Esophagus muscularis mucosa (tissue), 4 donors: Measurements from ENCODE around the gene PCDHGC3. TPM values are rescaled to one million over a fixed set of nuclear protein-coding genes. Genes with fewer than 3 reads are reported as not detected.
A peak's percentile ranks its signal among the peaks of the same experiment; 100 is the strongest.

ENCODE experiments used
- DNase-seq: peaks from one replicate; pipeline ENCODE4 v3.0.0-alpha.2; 2017; ENCODE audit errors: extremely low spot score
- H3K27ac ChIP-seq, 4 donors: fragments of 200-600 bp; sonication (generic); replicated peaks in 1 of 4; 1 replicate in 3 of 4; 2 replicates in 1 of 4; pipeline ENCODE4 v1.5.1; 2016 to 2019; ENCODE audit warnings: mild to moderate bottlenecking in 1 of 4
- H3K27me3 ChIP-seq, 4 donors: fragments of 200-600 bp; sonication (generic); one replicate each; pipeline versions ENCODE4 v1.5.1 to v1.6.0; 2016 to 2019
- H3K36me3 ChIP-seq, 4 donors: fragments of 200-600 bp; sonication (generic); one replicate each; pipeline ENCODE4 v1.5.1; 2016 to 2019
- H3K4me1 ChIP-seq, 4 donors: fragments of 200-600 bp; sonication (generic); one replicate each; pipeline ENCODE4 v1.5.1; 2016 to 2019
- H3K4me3 ChIP-seq, 4 donors: fragments of 200-600 bp; sonication (generic); 1 replicate in 2 of 4; 2 replicates in 2 of 4; pipeline ENCODE4 v1.5.1; 2016 to 2019; ENCODE audit warnings: mild to moderate bottlenecking in 4 of 4, moderate library complexity in 1 of 4
- H3K9me3 ChIP-seq, 4 donors: fragments of 200-600 bp; sonication (generic); 1 replicate in 3 of 4; 2 replicates in 1 of 4; pipeline ENCODE4 v1.5.1; 2016 to 2019
- EP300 ChIP-seq: sonication (generic); formaldehyde crosslinking; IDR thresholded peaks from one replicate; pipeline ENCODE4 v1.6.1; 2017; ENCODE audit warnings: antibody characterized with exemption
- POLR2A ChIP-seq: fragments of 450-650 bp; IDR thresholded peaks from one replicate; pipeline ENCODE4 v1.6.1; 2017; ENCODE audit warnings: antibody characterized with exemption, moderate library complexity, mild to moderate bottlenecking, low read depth
- POLR2AphosphoS5 ChIP-seq, 2 donors: sonication (generic); formaldehyde crosslinking; IDR thresholded peaks; one replicate each; pipeline ENCODE4 v1.6.1; 2017; ENCODE audit warnings: antibody characterized with exemption in 2 of 2
- WGBS: methylation state at CpG from one replicate; pipeline ENCODE4 v1.1.5; 2018; 5-methylcytosine and 5-hydroxymethylcytosine counted together
- intact Hi-C: fragments of 100-400 bp; cut with DNase I; formaldehyde crosslinking; loops from one replicate; pipeline ENCODE4 v1.15.1; 2023
- total RNA-seq, 4 donors: library from RNA; depleted of rRNA; stranded (reverse); fragments of >200 nt; gene quantifications; one replicate each; pipeline versions ENCODE4 v1.1.0 to v1.2.1, GENCODE V29; 2016
- TF ChIP-seq, protein P1 (sequence below), 3 experiments: fragments of 200-600 bp in 2 of 3; fragments of 450-650 bp in 1 of 3; sonication (generic) in 2 of 3; IDR thresholded peaks; one replicate each; pipeline ENCODE4 v1.5.1; 2017 to 2019; ENCODE audit warnings: antibody characterized with exemption in 3 of 3, mild to moderate bottlenecking in 2 of 3, moderate library complexity in 1 of 3

PCDHGC3 gene
- total RNA-seq, 4 donors from 2014 or later, result 56.5 to 81.1 (median 65.5) TPM

- Histone ChIP-seq H3K9me3 (no peaks in the 10 kb centered on the region), H3K36me3 (peaks cover 0 to 56% (median 32%) of the 10 kb centered on the region in 4 donors), H3K4me1 (peaks cover 62 to 74% (median 67%) of the 10 kb centered on the region in 4 donors), H3K4me3 (peak overlapping the region; percentile 65 to 71 (median 66)), H3K27me3 (no peaks in the 10 kb centered on the region), H3K27ac (peak overlapping the region; percentile 91 to 97 (median 94))
- TF ChIP-seq, protein P1, sequence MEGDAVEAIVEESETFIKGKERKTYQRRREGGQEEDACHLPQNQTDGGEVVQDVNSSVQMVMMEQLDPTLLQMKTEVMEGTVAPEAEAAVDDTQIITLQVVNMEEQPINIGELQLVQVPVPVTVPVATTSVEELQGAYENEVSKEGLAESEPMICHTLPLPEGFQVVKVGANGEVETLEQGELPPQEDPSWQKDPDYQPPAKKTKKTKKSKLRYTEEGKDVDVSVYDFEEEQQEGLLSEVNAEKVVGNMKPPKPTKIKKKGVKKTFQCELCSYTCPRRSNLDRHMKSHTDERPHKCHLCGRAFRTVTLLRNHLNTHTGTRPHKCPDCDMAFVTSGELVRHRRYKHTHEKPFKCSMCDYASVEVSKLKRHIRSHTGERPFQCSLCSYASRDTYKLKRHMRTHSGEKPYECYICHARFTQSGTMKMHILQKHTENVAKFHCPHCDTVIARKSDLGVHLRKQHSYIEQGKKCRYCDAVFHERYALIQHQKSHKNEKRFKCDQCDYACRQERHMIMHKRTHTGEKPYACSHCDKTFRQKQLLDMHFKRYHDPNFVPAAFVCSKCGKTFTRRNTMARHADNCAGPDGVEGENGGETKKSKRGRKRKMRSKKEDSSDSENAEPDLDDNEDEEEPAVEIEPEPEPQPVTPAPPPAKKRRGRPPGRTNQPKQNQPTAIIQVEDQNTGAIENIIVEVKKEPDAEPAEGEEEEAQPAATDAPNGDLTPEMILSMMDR (IDR thresholded peaks at IDR 0.05), result no peak
- TF ChIP-seq EP300, result no peak
- no peak for TF ChIP-seq POLR2AphosphoS5 (IDR thresholded peaks at IDR 0.05)
- TF ChIP-seq POLR2A, result no peak
- intact Hi-C loops, result no loop called here
- 8% methylated on average over 23 of the region's 43 CpGs for WGBS
- no peak for DNase-seq
Measured at GRCh38 chr5:141512911-141513626, 37.3 kb downstream of the PCDHGC3 start.

DNA sequence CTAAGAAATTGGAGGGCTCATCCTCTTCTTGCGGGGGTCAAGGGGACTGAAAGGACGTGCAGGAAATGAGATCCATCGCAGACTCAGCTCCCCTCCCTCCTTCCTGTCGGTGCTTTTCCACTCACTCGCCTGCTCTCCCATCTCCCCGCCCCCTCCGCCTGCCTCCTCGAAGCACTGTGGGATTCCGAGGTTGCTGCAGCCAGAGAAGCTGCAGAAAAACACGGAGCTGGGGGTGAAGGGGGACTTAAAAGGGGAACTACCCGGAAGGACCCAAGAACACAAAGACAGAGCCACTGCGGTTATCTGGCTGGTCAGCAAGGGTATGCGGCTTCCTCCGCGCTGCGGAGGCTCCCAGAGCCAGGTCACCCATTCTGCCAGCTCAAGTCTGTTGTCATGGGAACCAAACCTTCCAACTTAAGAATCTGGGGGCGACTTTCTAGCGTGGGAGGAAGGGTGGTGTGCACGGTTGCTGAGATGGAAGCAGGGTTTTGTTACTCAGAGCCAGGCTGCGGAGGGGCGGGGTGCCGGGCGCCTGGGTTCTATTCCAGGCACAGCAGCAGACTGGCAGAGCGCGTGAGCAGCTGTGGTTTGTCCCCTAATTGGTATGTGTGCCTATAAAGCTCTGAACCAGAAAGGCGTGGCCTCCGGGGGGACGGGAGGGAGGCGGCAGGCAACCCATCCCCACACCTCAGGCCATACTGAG lies 38.0 kb downstream of the PCDHGC3 start:
- Histone ChIP-seq H3K4me3 (peak overlapping the region; percentile 65 to 71 (median 66)), H3K27me3 (no peaks in the 10 kb centered on the region), H3K4me1 (peaks cover 55 to 73% (median 61%) of the 10 kb centered on the region in 4 donors), H3K27ac (peak overlapping the region; percentile 91 to 97 (median 94)), H3K36me3 (peaks cover 0 to 61% (median 34%) of the 10 kb centered on the region in 4 donors), H3K9me3 (no peaks in the 10 kb centered on the region)
- DNase-seq, result no peak
- intact Hi-C loops, result loop anchor here (2.0 kb wide), 1 partner anchor 37 kb away; no protein-coding TSS in a partner anchor
- WGBS, result 6% methylated on average over 18 of the region's 29 CpGs
- TF ChIP-seq EP300 (no peak), POLR2AphosphoS5 (IDR thresholded peaks at IDR 0.05) (peak; percentile 67 to 69)

- H3K4me1 ChIP-seq, result peaks cover 49 to 72% (median 57%) of the 10 kb centered on the region in 4 donors
Measured at GRCh38 chr5:141514330-141515133, 38.8 kb downstream of the PCDHGC3 start.

GRCh38 chr5:141515141-141515540 lies 39.4 kb downstream of the PCDHGC3 start:
- peak overlapping the region; percentile 91 to 97 (median 94) for H3K27ac ChIP-seq
- no peaks in the 10 kb centered on the region for H3K9me3 ChIP-seq
- TF ChIP-seq POLR2AphosphoS5 (IDR thresholded peaks at IDR 0.05) (no peak), POLR2A (no peak), EP300 (no peak)
- TF ChIP-seq, protein P1 (IDR thresholded peaks at IDR 0.05), result no peak
- 73% methylated on average over 3 of the region's 3 CpGs for WGBS
- no peak for DNase-seq
- peaks cover 49 to 72% (median 57%) of the 10 kb centered on the region in 4 donors for H3K4me1 ChIP-seq
- H3K27me3 ChIP-seq, result no peaks in the 10 kb centered on the region
- H3K4me3 ChIP-seq, result no peak overlapping the region
- intact Hi-C loops, result loop anchor here (2.0 kb wide), 1 partner anchor 38 kb away; no protein-coding TSS in a partner anchor
- H3K36me3 ChIP-seq, result peaks cover 0 to 59% (median 39%) of the 10 kb centered on the region in 4 donors

More at GRCh38 chr5:141514330-141515133, 38.8 kb downstream of the PCDHGC3 start:
- Histone ChIP-seq H3K4me3 (peak overlapping the region; percentile 65 to 71 (median 66)), H3K27me3 (no peaks in the 10 kb centered on the region), H3K36me3 (peaks cover 0 to 64% (median 38%) of the 10 kb centered on the region in 4 donors), H3K9me3 (no peaks in the 10 kb centered on the region), H3K27ac (peak overlapping the region; percentile 91 to 97 (median 94))
- TF ChIP-seq EP300 (no peak), POLR2AphosphoS5 (IDR thresholded peaks at IDR 0.05) (peak in 1 of 2 donors; percentile 4), POLR2A (peak; percentile 26)
- TF ChIP-seq, protein P1 (IDR thresholded peaks at IDR 0.05), result no peak
- intact Hi-C loops, result loop anchor here (2.0 kb wide), 1 partner anchor 38 kb away; no protein-coding TSS in a partner anchor
- no peak for DNase-seq
- WGBS, result 50% methylated on average over 6 of the region's 6 CpGs
